ENCODE data around the gene HOXC12.
A peak's percentile ranks its signal among the peaks of the same experiment; 100 is the strongest.

Gene HOXC12

GRCh38 chr12:53998900-53999236 lies 44.2 kb downstream of the HOXC12 start:
- DNase-seq, result no peak

GRCh38 chr12:53999559-54000115 lies 44.9 kb downstream of the HOXC12 start:
- DNase-seq, result no peak

GRCh38 chr12:54000116-54001114 lies 45.7 kb downstream of the HOXC12 start, which contains the start of gene HOXC9:
Gene HOXC9 (plus strand): TSS chr12:54000161. CDS start chr12:54000189, 28 bp downstream.
- DNase-seq, result no peak

GRCh38 chr12:54001283-54002187 lies 46.8 kb downstream of the HOXC12 start:
- DNase-seq, result no peak

GRCh38 chr12:54002278-54002914 lies 47.7 kb downstream of the HOXC12 start:
- DNase-seq, result no peak

- DNase-seq, result no peak
Measured at GRCh38 chr12:54002915-54003389, 48.2 kb downstream of the HOXC12 start.

GRCh38 chr12:54003625-54004024 lies 48.9 kb downstream of the HOXC12 start:
- DNase-seq, result no peak

GRCh38 chr12:54004063-54004840 lies 49.5 kb downstream of the HOXC12 start:
- no peak for DNase-seq

GRCh38 chr12:54004841-54005530 lies 50.3 kb downstream of the HOXC12 start:
- DNase-seq, result peak; percentile 13

GRCh38 chr12:54005531-54005852 lies 50.8 kb downstream of the HOXC12 start:
- DNase-seq, result no peak

- DNase-seq, result peak; percentile 20
Measured at GRCh38 chr12:54005853-54006558, 51.3 kb downstream of the HOXC12 start.

- no peak for DNase-seq
Measured at GRCh38 chr12:54006559-54007220, 52.0 kb downstream of the HOXC12 start.

- no peak for DNase-seq
Measured at GRCh38 chr12:54007538-54008259, 53.0 kb downstream of the HOXC12 start.

- no peak for DNase-seq
Measured at GRCh38 chr12:54008260-54008552, 53.5 kb downstream of the HOXC12 start.
